SIG-M5 treated with dmso at 0.1 percent for 504 hours (cell line): ENCODE results near the gene PLOD1.
A peak's percentile ranks its signal among the peaks of the same experiment; 100 is the strongest.
"Not testable (repeated sequence)": the region's sequence is repeated elsewhere in the genome, so short reads cannot be mapped to it uniquely, and the experiment has no call there.

Experiments used
- DNase-seq: peaks from one replicate; lab custom pipeline; 2025; ENCODE audit not compliant: unreplicated experiment; lab: John Stamatoyannopoulos, UW

Gene PLOD1

DNA sequence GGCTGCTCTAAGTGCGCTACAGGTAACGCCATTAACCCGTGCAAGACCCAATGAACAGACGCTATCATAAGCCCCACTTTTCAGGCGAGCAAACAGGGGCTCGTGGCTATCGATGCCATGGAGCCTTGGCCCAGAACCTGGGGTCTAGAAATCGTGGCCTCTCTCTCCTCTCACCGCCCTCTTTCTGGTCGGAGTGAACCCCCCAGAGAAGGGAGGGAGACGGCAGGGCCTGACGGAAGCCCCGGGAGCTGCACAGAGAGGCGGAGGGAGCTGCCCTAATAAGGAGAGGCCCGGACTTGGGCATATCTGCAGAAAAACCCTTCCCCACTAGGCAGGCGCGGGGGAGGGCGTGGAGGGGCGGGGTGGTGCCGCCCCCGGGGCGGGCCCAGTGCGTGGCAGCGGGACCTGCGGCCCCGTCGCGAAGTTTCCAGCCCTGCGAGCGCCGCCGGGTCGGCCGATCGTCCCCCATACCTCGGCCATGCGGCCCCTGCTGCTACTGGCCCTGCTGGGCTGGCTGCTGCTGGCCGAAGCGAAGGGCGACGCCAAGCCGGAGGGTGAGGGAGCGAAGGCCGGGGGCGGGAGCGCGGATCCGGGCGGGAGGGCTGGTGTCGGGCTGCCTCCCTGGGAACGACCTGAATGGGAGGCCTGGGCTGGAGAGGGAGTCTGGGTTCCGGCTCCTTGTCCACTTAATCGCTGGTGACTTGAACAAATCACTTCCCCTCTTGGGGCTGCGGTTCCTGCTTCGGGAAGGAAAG, at the start of gene PLOD1:
Gene PLOD1, plus strand, starts transcription at position 416 of the 755 bp plus-strand sequence. Its CDS starts 63 bp downstream, at position 479.
- DNase-seq = peak; percentile 85

GRCh38 chr1:11885916-11886315, 48.6 kb upstream of the PLOD1 start:
- no peak for DNase-seq

DNA sequence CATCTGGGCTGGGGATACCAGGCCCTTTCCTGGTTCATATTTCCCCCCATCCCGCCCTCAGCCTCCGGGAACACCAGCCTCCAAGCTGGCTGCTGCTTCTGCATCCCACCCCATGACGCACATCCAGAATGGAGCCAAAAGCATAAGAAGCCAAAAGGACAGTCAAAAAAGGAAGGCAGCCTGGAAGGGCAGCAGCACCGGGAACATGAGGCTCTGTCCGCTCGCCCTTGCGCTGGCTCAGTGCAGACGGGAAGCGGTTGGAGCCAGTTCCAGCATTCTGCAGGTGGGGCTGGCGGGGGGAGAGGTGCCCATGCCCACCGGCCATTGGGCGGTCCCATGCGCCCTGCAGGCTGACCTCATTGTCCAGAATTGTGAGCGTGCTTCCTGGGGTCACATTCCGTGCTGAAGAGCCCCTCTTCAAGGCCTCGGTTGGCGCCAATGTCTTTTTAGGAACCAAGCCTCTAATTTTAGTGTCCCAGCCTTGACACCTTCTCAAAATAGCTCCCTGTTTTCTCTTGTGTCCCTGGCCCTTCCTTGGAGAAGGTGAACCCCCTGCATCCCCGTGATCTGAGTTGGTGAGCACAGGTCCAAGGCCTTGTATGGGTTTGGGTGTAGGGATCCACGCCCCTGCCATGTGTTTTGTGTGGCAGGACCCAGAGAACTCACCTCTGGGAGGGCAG, 47.4 kb upstream of the PLOD1 start:
- DNase-seq = no peak

DNA sequence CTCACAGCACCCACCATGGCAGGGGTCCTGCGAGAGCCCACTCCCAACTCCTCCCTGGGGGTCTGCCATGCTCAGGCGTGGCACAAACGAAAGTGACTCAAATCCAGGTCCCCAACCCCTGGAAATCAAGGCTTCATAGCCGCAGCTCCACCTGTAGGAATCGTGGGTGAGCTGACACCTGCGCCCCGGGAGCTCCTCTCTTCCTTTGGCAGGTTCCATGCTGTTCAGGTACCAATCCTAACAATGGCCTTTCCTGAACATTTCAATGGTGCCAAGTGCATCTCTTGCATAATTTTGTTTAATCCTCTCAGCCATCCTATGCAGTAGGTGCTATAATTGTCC, 46.9 kb upstream of the PLOD1 start:
- DNase-seq = no peak

- DNase-seq = no peak
These were observed 46.2 kb upstream of the PLOD1 start for GRCh38 chr1:11888206-11888876.

DNA sequence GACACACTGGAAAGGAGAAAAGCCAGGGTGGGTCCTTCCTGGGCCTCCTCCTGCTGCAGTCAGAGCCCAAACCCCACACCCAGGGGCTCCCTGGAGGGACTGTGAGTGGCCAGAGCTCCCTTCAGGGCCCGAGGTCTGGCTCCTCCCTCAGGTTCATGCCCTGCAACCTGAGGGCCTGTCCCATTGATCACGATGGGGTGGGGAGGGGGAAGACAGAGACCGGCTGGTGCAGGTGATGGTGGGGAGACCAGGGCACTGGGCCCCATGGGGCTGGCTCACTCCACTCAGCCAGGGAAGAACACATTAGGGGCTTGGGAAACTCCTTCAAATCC, 45.7 kb upstream of the PLOD1 start:
- DNase-seq = no peak

- DNase-seq = no peak
These were observed 42.9 kb upstream of the PLOD1 start for GRCh38 chr1:11891433-11892186.

DNA sequence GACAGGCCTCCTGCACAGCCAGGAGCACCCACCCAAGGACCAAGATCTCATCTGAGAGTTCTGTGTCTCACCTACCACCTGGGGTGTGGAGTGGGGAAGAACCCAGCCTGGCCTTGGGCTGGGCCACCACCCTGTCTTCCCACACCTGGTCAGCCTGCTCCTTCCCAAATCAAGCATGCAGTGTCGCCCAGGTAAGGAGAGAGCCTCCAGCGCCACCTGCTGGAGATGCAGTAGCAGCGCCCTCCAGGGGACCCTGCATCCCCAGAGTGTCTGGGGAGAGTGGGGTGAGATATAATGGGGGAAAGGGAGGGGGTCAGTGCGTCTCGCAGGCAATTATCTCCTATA, 40.6 kb upstream of the PLOD1 start:
- peak; percentile 23 for DNase-seq

- not testable (repeated sequence) for DNase-seq
These were observed 40.0 kb upstream of the PLOD1 start for GRCh38 chr1:11894501-11894900.

GRCh38 chr1:11898086-11898785, 36.3 kb upstream of the PLOD1 start:
- DNase-seq = no peak

GRCh38 chr1:11898831-11899467, 35.6 kb upstream of the PLOD1 start:
- DNase-seq = no peak

DNA sequence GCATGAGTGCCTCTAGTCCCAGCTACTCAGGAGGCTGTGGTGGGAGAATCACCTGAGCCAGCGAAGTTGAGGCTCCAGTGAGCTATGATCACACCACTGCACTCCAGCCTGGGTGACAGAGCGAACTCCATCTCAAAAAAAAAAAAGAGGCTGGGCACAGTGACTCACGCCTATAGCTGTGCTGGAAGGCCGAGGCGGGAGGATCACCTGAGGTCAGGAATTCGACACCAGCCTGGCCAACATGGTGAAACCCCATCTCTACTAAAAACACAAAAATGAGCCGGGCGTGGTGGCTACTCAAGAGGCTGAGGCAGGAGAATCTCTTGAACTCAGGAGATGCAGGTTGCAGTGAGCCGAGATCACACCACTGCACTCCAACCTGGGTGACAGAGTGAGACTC, 33.1 kb upstream of the PLOD1 start:
- DNase-seq = not testable (repeated sequence)

GRCh38 chr1:11903210-11903609, 31.3 kb upstream of the PLOD1 start:
- DNase-seq = no peak

GRCh38 chr1:11904156-11904555, 30.4 kb upstream of the PLOD1 start:
- not testable (repeated sequence) for DNase-seq

DNA sequence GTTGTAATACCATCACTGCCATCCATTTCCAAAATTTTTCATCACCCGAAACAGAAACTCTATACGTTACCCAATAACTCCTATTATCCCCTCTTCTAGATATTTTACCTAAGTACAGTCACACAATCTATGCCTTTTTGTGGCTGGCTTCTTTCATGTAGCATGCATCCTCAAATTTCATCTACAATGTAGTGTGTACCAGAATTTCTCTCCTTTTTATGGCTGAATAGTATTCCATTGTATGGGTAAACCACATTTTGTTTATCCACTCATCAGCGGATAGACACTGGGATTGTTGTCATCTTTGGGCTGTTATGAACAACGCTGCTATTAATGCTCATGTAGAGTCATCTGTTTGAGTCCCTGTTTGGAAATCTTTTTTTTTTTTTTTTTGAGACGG, 29.5 kb upstream of the PLOD1 start:
- DNase-seq = no peak

DNA sequence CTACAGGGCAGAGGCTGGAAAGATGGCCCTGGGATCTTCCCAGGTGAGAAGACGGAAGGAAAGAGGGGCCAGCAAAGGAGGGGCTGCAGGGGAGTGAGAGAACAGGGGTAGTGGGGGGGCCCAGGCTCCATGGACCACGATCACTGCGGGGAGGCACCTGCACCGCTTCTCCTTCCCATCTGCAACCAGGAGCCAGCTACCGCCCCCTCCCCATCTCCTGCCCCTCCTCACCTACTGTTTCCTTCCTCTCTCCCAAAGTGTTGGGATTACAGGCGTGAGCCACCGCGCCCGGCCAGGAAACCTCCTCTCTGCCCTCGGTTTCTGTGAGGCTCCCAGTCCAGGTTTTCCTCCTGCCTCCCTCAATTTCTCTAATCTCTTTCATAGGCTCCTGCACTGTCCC, 27.6 kb upstream of the PLOD1 start:
- DNase-seq = no peak

- DNase-seq = peak; percentile 96
These were observed 27.0 kb upstream of the PLOD1 start for GRCh38 chr1:11907275-11908094.

DNA sequence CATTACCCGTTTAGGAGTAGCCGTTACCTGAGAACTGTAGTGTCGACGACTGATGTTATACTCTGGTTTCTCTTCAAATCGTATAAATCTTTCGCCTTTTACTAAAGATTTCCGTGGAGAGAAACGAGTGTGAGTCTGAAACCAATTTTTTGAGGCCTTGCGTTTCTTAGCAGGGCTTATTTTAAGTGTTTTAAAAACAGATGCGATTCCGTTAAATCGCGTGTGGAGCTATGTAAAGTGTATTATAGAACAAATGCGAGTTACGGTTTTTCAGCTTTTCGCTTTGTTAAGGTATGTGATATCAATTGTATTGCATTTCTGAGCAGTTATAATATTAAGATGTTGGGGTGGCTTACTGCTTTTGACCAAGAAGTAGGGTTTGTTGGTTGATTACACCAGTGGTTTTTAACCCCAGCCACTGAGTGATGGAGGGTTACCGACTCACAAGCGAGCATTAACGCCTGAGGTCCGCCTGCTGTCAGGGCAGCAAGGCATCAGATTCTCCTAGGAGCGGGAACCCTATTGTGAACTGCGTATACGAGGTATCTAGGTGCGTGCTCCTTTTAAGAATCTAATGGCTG, 26.3 kb upstream of the PLOD1 start:
- DNase-seq = peak; percentile 95

GRCh38 chr1:11910914-11911228, 23.6 kb upstream of the PLOD1 start:
- not testable (repeated sequence) for DNase-seq

- no peak for DNase-seq
These were observed 22.5 kb upstream of the PLOD1 start for GRCh38 chr1:11912000-11912399.
